ENCODE results near the gene NUBPL. TPM values are rescaled to one million over a fixed set of nuclear protein-coding genes. Genes with fewer than 3 reads are reported as not detected.
"Not testable (repeated sequence)": the region's sequence is repeated elsewhere in the genome, so short reads cannot be mapped to it uniquely, and the experiment has no call there.

The NUBPL gene
- total RNA-seq, 1 donor from 2014 or later: 7.2 TPM

GRCh38 chr14:31727797-31728196 lies 166.6 kb downstream of the NUBPL start:
- no peak for DNase-seq (ENCODE audit: low read depth, low spot score)

DNA sequence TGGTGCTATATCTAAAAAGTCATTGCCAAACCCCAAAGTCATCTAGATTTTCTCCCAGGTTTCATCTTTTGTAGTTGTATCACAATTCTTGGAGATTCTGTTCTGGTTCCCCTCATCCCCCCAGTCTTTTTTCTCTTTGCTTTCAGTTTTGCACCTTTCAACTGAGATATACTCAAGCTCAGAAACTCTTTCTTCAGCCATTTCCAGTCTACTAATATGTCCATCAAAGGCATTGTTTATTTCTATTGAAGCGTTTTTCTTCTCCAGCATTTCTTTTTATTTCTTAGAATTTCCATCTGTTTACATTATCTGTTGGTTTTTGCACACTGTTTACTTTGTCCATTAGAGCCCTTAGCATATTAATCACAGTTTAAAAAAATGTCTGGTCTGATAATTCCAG lies 179.5 kb downstream of the NUBPL start:
- DNase-seq (ENCODE audit: low read depth, low spot score): no peak

- no peak for DNase-seq (ENCODE audit: low read depth, low spot score)
Measured at GRCh38 chr14:31745741-31746140, 184.5 kb downstream of the NUBPL start.

DNA sequence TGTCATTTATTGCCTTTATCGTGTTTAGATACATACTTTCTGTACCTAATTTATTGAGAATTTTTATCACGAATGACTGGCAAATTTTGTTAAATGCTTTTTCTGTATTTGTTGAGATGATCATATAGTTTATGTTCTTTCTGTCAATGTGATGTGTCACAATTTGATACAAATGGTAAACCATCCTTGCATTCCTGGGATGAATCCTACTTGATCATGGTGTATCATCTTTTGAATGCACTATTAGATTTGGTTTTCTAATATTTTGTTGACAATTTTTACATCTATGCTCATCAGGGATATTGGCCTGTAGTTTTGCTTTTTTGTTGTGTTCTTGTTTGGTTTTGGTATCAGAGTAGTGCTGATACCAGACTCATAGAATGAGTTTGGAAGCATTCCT lies 185.1 kb downstream of the NUBPL start:
- DNase-seq (ENCODE audit: low read depth, low spot score): no peak

- DNase-seq (ENCODE audit: low read depth, low spot score): no peak
Measured at GRCh38 chr14:31749275-31749674, 188.1 kb downstream of the NUBPL start.

DNA sequence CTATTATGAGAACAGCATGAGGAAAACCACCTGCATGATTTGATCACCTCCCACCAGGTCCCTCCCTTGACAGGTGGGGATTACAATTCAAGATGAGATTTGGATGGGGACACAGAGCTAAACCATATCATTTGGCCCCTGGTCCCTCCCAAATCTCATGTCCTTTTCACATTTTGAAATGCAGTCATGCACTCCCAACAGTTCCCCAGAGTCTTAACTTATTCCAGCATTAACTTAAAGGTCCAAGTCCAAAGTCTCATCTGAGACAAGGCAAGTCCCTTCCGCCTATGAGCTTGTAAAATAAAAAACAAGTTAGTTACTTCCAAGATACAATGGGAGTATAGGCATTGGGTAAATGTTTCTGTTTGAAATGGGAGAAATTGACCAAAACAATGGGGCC lies 189.8 kb downstream of the NUBPL start:
- not testable (repeated sequence) for DNase-seq (ENCODE audit: low read depth, low spot score)

DNA sequence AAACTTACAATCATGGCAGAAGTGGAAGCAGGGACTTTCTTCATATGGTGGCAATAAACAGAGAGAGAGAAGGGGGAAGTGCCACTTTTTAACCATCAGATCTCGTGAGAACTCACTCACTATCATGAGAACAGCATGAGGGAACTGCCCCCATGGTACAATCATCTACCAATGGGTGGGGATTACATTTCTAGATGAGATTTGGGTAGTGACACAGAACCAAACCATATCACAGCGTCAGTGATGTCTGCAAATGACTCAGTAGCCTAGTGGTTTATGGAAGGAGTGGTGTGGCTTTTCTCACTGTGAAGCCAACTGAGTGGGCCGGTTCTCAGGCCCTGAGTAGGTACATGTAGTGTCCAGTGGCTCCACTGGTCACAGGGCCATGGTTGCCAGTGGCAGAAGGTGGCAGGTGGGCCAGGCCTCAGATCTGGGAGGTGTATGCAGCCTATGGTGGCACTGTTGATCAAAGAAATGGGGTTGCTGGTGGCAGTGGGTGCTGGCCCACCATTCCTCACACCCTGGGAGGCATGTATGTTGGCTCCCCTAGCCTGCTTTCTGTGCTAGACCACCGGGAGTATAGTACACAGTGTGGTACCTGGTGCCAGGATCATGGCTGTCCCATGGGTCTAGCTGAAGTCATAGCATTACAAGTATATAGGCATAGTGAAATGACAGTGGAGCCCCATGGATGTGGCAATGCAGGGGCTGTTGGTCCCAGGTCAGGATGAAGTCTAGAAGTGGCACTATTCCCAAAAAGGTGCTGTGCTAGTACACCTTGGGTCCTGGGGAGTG lies 191.9 kb downstream of the NUBPL start:
- no peak for DNase-seq (ENCODE audit: low read depth, low spot score)

GRCh38 chr14:31758941-31759340 lies 197.7 kb downstream of the NUBPL start:
- DNase-seq (ENCODE audit: low read depth, low spot score): no peak

DNA sequence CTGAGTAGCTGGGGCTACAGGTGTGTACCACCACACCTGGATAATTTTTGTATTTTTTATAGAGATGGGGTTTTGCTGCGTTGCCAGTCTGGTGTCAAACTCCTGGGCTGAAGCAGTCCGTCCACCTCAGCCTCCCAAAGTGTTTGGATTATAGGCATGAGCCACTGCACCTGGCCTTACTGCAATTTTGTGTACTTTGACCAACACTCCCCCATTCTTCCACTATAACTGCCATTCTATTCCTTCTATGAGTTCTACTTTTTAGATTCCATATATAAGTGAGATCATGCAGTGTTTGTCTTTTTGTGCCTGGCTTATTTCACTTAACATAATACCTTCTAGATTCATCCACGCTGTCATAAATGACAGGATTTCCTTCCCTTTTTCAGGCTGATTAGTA lies 199.1 kb downstream of the NUBPL start:
- no peak for DNase-seq (ENCODE audit: low read depth, low spot score)

DNA sequence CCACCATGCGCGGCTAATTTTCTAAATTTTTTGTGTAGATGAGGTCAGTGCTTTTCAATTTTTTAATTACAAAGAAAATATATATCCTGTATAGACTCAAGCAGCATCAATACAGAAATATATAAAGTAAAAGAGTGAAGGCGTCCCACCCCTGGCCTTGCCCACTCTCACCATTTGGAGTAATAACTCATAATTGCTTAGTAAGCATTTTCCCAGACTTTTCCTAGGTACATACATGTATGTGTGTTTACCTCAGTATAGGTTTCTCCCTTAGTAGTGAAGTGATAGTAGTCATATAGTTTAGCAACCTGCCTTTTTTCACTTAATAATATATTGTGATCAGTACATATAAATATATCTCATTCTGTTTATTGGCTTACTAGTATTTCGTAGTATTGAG lies 200.1 kb downstream of the NUBPL start:
- DNase-seq (ENCODE audit: low read depth, low spot score): no peak

DNA sequence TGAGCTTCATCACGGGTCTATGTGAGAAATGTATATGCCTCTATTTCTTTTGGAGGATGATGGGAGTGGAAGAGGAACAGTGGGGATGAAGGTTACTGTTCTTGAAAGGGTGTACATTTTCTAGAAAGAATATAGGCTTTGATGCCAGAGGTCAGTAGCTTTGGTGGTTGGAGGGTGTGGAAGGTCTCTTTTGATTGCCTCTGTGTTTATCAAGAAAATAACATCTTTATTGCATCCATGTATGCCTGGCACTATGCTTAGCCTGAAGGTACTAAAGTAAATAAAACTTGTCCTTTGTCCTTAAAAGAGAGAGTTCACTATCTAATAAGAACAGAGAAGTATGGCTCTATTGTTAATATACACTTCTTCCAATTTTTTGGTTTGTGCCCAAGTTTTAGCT lies 201.8 kb downstream of the NUBPL start:
- DNase-seq (ENCODE audit: low read depth, low spot score): no peak

DNA sequence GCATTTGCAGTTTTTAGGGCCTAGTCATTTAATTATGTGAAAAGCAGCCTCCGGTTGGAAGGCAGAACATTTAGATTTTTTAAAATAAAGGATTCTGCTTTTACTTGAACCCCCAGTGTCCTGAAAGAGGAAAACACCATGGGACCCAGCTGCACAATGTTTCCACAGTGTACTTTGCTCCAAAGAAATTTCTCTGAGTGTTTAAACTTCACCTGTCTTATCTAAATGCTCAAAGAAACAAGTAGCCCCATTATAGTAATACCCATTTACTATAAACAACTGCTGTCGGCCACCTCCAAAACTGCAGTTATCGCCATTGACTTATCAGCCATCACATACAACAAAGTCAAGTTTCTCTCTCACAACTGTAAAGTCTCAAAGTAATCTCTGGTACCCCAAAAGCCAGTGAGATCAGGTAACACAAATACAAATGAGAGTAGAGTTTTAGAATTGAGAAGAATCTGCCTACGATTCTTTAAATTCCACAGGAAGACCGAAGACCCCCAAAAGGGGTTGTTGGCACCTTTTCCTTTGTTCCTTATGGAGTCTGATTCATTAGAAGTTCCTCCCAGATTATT lies 205.2 kb downstream of the NUBPL start:
- DNase-seq (ENCODE audit: low read depth, low spot score): no peak

DNA sequence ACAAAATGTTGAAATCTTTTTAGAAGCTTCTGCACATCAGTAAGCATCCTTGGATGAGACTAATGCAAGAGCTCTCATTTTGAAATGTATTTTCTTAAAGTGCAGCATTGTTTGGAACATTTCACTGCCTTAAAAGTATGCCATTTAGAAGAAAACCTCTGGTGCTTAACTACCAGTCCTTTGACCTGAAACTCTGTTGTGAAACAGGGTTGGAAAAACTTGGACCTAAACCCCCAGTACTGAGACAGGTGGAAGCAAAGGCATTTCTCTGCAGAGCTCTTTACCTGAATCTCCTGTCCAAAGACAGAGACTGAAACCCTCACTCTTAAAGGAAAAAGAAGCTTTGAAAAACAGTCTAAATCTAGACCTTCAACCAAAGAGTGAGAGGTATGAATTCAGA lies 207.2 kb downstream of the NUBPL start:
- no peak for DNase-seq (ENCODE audit: low read depth, low spot score)

- DNase-seq (ENCODE audit: low read depth, low spot score): no peak
Measured at GRCh38 chr14:31770271-31770670, 209.1 kb downstream of the NUBPL start.

DNA sequence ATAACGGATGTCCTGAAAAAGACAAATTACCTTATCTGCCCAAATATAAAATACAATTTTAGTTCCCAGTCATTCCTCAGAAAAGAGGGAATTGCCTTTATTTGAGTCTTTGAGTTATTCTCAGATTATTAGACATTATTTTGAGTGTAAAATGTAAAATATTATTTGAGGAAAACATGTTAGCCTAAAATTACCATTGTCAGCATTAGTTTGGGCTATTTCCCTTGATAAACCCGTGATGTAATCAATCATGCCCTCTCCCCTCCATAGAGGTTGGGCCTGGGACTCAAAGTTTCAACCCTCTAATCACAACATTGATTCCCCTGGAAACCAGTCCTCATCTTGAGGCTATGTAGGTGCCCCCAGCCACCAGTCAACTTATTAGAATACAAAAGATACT lies 213.4 kb downstream of the NUBPL start:
- DNase-seq (ENCODE audit: low read depth, low spot score): no peak

DNA sequence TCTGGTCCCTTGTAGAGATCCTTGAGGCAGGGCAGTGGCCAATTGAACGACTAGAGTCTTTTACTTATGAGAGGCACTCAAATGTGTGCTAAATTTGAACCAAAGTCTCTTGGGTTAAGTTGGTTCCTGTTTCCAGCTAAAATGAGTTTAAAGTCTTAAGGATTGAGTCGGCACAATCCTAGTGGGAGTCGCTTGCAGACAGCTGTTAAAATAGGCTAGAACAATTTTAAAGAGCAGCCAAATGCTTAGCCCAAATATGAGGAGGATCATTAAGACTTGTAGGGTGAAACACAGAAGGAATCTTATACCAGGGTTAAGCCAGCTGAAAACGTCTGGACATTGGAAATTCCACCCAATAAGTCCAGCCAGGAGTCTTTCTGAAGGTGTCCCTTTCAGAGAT lies 216.1 kb downstream of the NUBPL start:
- DNase-seq (ENCODE audit: low read depth, low spot score): no peak

DNA sequence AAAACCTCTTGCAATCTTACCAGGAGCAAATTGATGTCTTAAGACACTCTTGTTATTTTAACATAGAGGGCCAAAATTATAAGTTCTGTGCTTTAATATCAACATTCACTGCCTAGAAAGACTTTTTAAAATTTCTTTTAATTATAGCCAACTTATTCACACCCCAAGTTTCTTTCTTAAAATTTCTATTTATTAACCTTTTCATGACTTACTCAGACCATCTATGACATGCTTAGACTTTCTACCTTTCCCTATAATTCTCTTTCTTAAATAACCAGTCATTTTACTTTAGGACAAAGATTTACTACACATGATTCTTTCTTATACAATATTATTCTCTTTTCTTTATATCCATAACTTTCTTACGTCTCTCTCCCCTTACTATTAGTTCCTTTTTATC lies 220.4 kb downstream of the NUBPL start:
- no peak for DNase-seq (ENCODE audit: low read depth, low spot score)

DNA sequence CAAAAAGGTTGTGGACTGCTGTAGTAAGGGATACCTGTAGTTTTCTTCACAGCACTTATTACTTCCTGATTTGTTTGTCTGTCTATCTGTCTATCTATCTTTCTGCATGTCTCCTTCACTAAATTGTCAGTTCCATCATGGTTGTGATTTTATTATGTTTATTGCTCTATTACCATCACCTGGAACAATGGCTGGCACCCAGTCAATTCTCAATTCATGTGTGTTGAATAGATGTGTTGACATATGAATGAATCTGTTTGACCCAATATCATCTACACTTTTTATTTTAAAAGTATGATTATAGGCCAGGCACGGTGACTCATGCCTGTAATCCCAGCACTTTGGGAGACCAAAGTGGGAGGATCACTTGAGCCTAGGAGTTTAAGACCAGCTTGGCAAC lies 224.4 kb downstream of the NUBPL start:
- no peak for DNase-seq (ENCODE audit: low read depth, low spot score)

DNA sequence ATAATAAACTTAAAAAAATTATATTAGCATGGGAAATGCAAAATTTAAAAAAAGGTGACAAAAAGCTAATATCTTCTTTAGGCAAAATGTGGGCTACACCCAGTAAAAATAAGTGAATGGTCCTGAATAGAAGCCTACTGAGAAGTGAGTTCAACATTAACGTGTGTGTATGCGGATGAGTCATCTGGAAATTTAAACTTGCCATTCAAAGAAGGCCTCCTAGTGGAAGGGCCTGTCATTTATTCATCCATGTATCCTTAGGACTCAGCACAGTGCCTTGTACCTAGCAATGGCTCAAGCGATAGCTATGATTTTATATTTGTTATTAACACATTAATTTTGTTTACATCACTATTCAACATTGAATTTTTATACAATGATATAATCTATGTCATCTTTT lies 226.2 kb downstream of the NUBPL start:
- no peak for DNase-seq (ENCODE audit: low read depth, low spot score)

GRCh38 chr14:31788340-31788739 lies 227.1 kb downstream of the NUBPL start:
- DNase-seq (ENCODE audit: low read depth, low spot score): no peak

DNA sequence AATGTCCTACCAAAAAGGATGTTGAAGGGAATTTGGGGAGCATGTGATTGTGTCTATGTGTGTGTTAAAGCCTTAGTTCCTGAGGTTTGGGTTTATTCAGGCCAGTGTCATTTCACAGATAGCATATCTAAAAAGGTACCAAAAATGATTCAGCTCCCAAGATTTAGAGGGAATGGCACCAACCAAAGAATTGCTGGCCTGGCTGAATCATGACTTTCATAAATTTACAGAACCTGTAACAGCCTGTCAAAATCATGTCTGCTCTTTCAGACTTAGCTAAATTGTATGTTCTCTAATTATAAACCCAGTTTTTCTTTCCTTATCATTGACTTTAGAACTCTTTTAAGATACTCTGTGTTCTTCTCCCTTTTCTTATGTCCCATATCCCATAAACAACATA lies 231.5 kb downstream of the NUBPL start:
- DNase-seq (ENCODE audit: low read depth, low spot score): no peak

DNA sequence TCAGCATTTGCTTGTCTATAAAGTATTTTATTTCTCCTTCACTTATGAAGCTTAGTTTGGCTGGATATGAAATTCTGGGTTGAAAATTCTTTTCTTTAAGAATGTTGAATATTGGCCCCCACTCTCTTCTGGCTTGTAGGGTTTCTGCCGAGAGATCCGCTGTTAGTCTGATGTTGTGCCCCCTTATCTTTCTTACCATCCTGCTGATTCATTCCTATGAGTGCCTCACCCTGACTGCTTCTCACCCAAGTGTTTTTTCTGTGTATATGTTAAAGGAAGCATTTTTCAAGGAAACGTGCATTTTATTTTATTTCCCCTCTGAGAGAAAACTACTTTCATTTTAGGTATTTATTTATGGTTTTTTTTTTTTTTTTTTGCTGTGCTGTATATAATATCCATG lies 236.7 kb downstream of the NUBPL start:
- DNase-seq (ENCODE audit: low read depth, low spot score): not testable (repeated sequence)

DNA sequence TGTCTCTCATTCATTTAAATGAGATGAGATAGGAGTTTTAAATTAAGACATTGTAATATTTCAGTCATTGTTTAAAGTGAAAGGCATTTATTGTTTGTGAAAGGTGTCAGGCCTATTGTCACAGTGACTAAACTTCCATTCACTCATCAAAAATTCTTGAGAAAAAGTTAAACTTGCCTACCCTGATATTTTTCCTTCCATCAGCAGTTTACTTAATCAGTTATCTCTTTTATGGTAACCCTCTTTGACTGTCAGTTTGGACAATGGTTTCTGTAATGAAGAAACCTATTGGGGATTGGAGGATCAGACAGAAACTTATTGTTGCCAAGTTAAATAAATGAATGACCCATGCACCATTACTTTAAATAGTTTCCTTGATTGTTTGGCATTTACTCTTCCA lies 241.6 kb downstream of the NUBPL start:
- no peak for DNase-seq (ENCODE audit: low read depth, low spot score)
